SHP77 treated with DMSO at 0.1 percent for 48 hours (cell line): ENCODE data around the gene USP22.
A peak's percentile ranks its signal among the peaks of the same experiment; 100 is the strongest.
"Not testable (repeated sequence)": the region's sequence is repeated elsewhere in the genome, so short reads cannot be mapped to it uniquely, and the experiment has no call there.

Experiments used
- DNase-seq: peaks from one replicate; lab custom pipeline; 2025; lab: John Stamatoyannopoulos, UW

Gene USP22

GRCh38 chr17:21042458-21043295, at the start of gene USP22:
USP22 (minus strand) TSS chr17:21043011; CDS start chr17:21042835, 176 bp downstream.
- DNase-seq, result peak; percentile 45

- DNase-seq, result no peak
These were observed 48.2 kb upstream of the USP22 start for GRCh38 chr17:21090902-21091618.

- DNase-seq, result no peak
These were observed 47.4 kb upstream of the USP22 start for GRCh38 chr17:21089933-21090901.

GRCh38 chr17:21089145-21089544, 46.3 kb upstream of the USP22 start:
- no peak for DNase-seq

- DNase-seq, result no peak
These were observed 42.9 kb upstream of the USP22 start for GRCh38 chr17:21085707-21086106.

- not testable (repeated sequence) for DNase-seq
These were observed 42.5 kb upstream of the USP22 start for GRCh38 chr17:21085280-21085679.

- DNase-seq, result no peak
These were observed 39.2 kb upstream of the USP22 start for GRCh38 chr17:21082001-21082436.

GRCh38 chr17:21079196-21079595, 36.4 kb upstream of the USP22 start:
- no peak for DNase-seq

GRCh38 chr17:21078016-21078780, 35.4 kb upstream of the USP22 start:
- DNase-seq, result no peak

GRCh38 chr17:21077281-21077680, 34.5 kb upstream of the USP22 start:
- no peak for DNase-seq

- DNase-seq, result no peak
These were observed 33.4 kb upstream of the USP22 start for GRCh38 chr17:21076242-21076641.

- no peak for DNase-seq
These were observed 32.9 kb upstream of the USP22 start for GRCh38 chr17:21075739-21076085.

GRCh38 chr17:21072745-21073197, 30.0 kb upstream of the USP22 start:
- DNase-seq, result no peak

GRCh38 chr17:21066394-21066793, 23.6 kb upstream of the USP22 start:
- no peak for DNase-seq

- DNase-seq, result no peak
These were observed 19.2 kb upstream of the USP22 start for GRCh38 chr17:21061971-21062526.

GRCh38 chr17:21061158-21061835, 18.5 kb upstream of the USP22 start:
- DNase-seq, result no peak

GRCh38 chr17:21059761-21060160, 16.9 kb upstream of the USP22 start:
- DNase-seq, result no peak

- no peak for DNase-seq
These were observed 15.5 kb upstream of the USP22 start for GRCh38 chr17:21058098-21058893.

- DNase-seq, result not testable (repeated sequence)
These were observed 10.2 kb upstream of the USP22 start for GRCh38 chr17:21053056-21053455.
